Right lobe of liver (tissue), 6 donors: Measurements from ENCODE around the gene ACSS1. TPM values are rescaled to one million over a fixed set of nuclear protein-coding genes. Genes with fewer than 3 reads are reported as not detected.

Source experiments
- ATAC-seq, 4 donors: fragments of 200-7000 bp; cut with Tn5 transposase; one replicate each; pipeline ENCODE4 v1.9.1; 2020; ENCODE audit warnings: mild to moderate bottlenecking in 4 of 4, moderate library complexity in 4 of 4
- DNase-seq, 3 donors: peaks; one replicate each; pipeline ENCODE4 v3.0.0-alpha.2; 2020
- H3K27ac ChIP-seq, 3 donors: fragments of 200-600 bp; one replicate each; pipeline ENCODE4 v1.8.0; 2022
- H3K27me3 ChIP-seq, 2 donors: fragments of 200-600 bp; one replicate each; pipeline ENCODE4 v1.8.0; 2022
- H3K36me3 ChIP-seq, 4 donors: fragments of 200-600 bp; sonication (generic) in 1 of 4; one replicate each; pipeline versions ENCODE4 v1.5.1 to v1.8.0; 2017 to 2022; ENCODE audit warnings: control low read depth in 1 of 4
- H3K4me1 ChIP-seq, 4 donors: fragments of 200-600 bp; sonication (generic) in 1 of 4; one replicate each; pipeline versions ENCODE4 v1.5.1 to v1.8.0; 2017 to 2022; ENCODE audit warnings: control low read depth in 1 of 4
- H3K4me3 ChIP-seq, 3 donors: fragments of 200-600 bp; one replicate each; pipeline ENCODE4 v1.8.0; 2022
- H3K9me3 ChIP-seq, 4 donors: fragments of 200-600 bp; sonication (generic) in 1 of 4; one replicate each; pipeline versions ENCODE4 v1.5.1 to v1.8.0; 2017 to 2022; ENCODE audit warnings: control low read depth in 1 of 4
- CTCF ChIP-seq, 4 donors: fragments of 200-600 bp in 3 of 4; fragments of 450-650 bp in 1 of 4; IDR thresholded peaks; one replicate each; pipeline versions ENCODE4 v1.5.1 to v1.8.0; 2016 to 2022; ENCODE audit warnings: antibody characterized with exemption in 4 of 4, mild to moderate bottlenecking in 2 of 4
- POLR2A ChIP-seq: fragments of 450-650 bp; IDR thresholded peaks from one replicate; pipeline ENCODE4 v1.6.1; 2017; ENCODE audit warnings: antibody characterized with exemption, mild to moderate bottlenecking
- WGBS: methylation state at CpG from one replicate; pipeline ENCODE4 v1.1.6; 2018; ENCODE audit warnings: low coverage, low lambda C conversion rate; ENCODE audit not compliant: insufficient coverage; ENCODE audit errors: missing lambda C conversion rate; 5-methylcytosine and 5-hydroxymethylcytosine counted together
- intact Hi-C, 2 donors: fragments of 100-400 bp; cut with DNase I; formaldehyde crosslinking; loops; one replicate each; pipeline versions ENCODE4 v1.11.2 to v1.14.1; 2022
- total RNA-seq, 6 experiments: library from RNA; depleted of rRNA in 2 of 6; stranded (reverse); fragments of >200 nt in 2 of 6; fragmentation: NEBNext Ultra II Directional in 3 of 6; extraction: Animal tissue kit (Norgen Biotek cat#: 25700) in 3 of 6; gene quantifications; one replicate each; pipeline versions ENCODE4 v1.1.0 to v1.2.4, GENCODE V29; 2016 to 2023
- donor health status: DM: no; HTN: yes; CAD: no.
- donor health status: DM: no; HTN: no; CAD: no.
- donor health status: DM: no; HTN: no; CAD: no.
- donor health status: DM: no; HTN: yes; CAD: no.
- donor health status: DM: no; HTN: yes; CAD: no.

Gene ACSS1
- total RNA-seq, 6 experiments from 2014 or later: 3.5 to 9.1 (median 6.3) TPM

- H3K27me3 ChIP-seq: no peaks in the 10 kb centered on the region
- H3K36me3 ChIP-seq: no peaks in the 10 kb centered on the region
- peaks cover 3 to 82% (median 13%) of the 10 kb centered on the region in 4 donors for H3K4me1 ChIP-seq
- 76% methylated on average over 9 of the region's 16 CpGs for WGBS
- TF ChIP-seq POLR2A: no peak
- TF ChIP-seq CTCF (IDR thresholded peaks at IDR 0.05): no peak
- DNase-seq (peak in 1 of 3 donors; percentile 42), ATAC-seq (peak in 1 of 4 donors; percentile 8)
- no peak overlapping the region for H3K4me3 ChIP-seq
- H3K9me3 ChIP-seq: no peaks in the 10 kb centered on the region
- intact Hi-C loops: no loop called here
- H3K27ac ChIP-seq: peak overlapping the region; percentile 24 to 80 (median 45)
Observed at GRCh38 chr20:25052255-25053194, 5.4 kb downstream of the ACSS1 start.

- ATAC-seq: no peak
- peak overlapping the region in 1 of 3 donors; percentile 80 for H3K27ac ChIP-seq
Observed at GRCh38 chr20:25051386-25052155, 6.4 kb downstream of the ACSS1 start.

GRCh38 chr20:25050501-25051350 lies 7.2 kb downstream of the ACSS1 start:
- no peak overlapping the region for H3K4me3 ChIP-seq
- peaks cover 3 to 87% (median 16%) of the 10 kb centered on the region in 4 donors for H3K4me1 ChIP-seq
- H3K27ac ChIP-seq: no peak overlapping the region
- no peaks in the 10 kb centered on the region for H3K9me3 ChIP-seq
- DNase-seq (peak in 1 of 3 donors; percentile 31), ATAC-seq (no peak)
- intact Hi-C loops: no loop called here
- H3K36me3 ChIP-seq: no peaks in the 10 kb centered on the region
- H3K27me3 ChIP-seq: no peaks in the 10 kb centered on the region
- TF ChIP-seq CTCF (IDR thresholded peaks at IDR 0.05) (no peak), POLR2A (no peak)
- no CpG with 5 or more reads among the region's 17 CpGs for WGBS

More at GRCh38 chr20:25051386-25052155, 6.4 kb downstream of the ACSS1 start:
- Histone ChIP-seq H3K4me1 (peaks cover 3 to 86% (median 15%) of the 10 kb centered on the region in 4 donors), H3K27me3 (no peaks in the 10 kb centered on the region), H3K36me3 (no peaks in the 10 kb centered on the region), H3K9me3 (no peaks in the 10 kb centered on the region), H3K4me3 (no peak overlapping the region)
- TF ChIP-seq POLR2A (no peak), CTCF (IDR thresholded peaks at IDR 0.05) (no peak)
- DNase-seq: peak in 1 of 3 donors; percentile 7
- intact Hi-C loops: no loop called here
- 92% methylated on average over 4 of the region's 7 CpGs for WGBS

- DNase-seq: no peak
- WGBS: 100% methylated on average over 4 of the region's 7 CpGs
Observed at GRCh38 chr20:25050082-25050481, 7.9 kb downstream of the ACSS1 start.

More at GRCh38 chr20:25050082-25050481, 7.9 kb downstream of the ACSS1 start:
- Histone ChIP-seq H3K27me3 (no peaks in the 10 kb centered on the region), H3K9me3 (no peaks in the 10 kb centered on the region), H3K4me3 (no peak overlapping the region), H3K27ac (no peak overlapping the region), H3K4me1 (peaks cover 3 to 88% (median 20%) of the 10 kb centered on the region in 4 donors), H3K36me3 (no peaks in the 10 kb centered on the region)
- intact Hi-C loops: no loop called here
- TF ChIP-seq POLR2A (no peak), CTCF (IDR thresholded peaks at IDR 0.05) (no peak)
- ATAC-seq: no peak
